HEK293 (cell line): Measurements from ENCODE around the gene CHMP4A.
A peak's percentile ranks its signal among the peaks of the same experiment; 100 is the strongest.

Source experiments
- CTCF ChIA-PET: fragments of 350-600 bp; formaldehyde crosslinking; extraction: SDS; loops from one replicate; lab custom pipeline; 2021; ENCODE audit warnings: antibody characterized with exemption; lab: Yijun Ruan, JAX
- POLR2A ChIA-PET: fragments of 300-600 bp; formaldehyde crosslinking; extraction: SDS; loops from one replicate; lab custom pipeline; 2020; ENCODE audit warnings: antibody characterized with exemption, inconsistent platforms; lab: Yijun Ruan, JAX
- H3K27ac ChIP-seq: fragments of 200-500 bp; sonication (Bioruptor generic); 2 replicates; pipeline ENCODE4 v1.5.1; 2014; ENCODE audit warnings: low read depth, low read length, control low read depth, inconsistent platforms; ENCODE audit errors: extremely low read depth
- H3K36me3 ChIP-seq, 2 experiments: fragments of 200-500 bp in 1 of 2; sonication (Bioruptor generic) in 1 of 2; 1 replicate in 1 of 2; 2 replicates in 1 of 2; pipeline ENCODE4 v1.5.1; 2014 to 2017; ENCODE audit warnings: inconsistent platforms in 2 of 2, low read length in 2 of 2; ENCODE audit not compliant: control insufficient read depth in 2 of 2, insufficient read depth in 1 of 2
- H3K4me1 ChIP-seq: fragments of 200-500 bp; sonication (Bioruptor generic); 2 replicates; pipeline ENCODE4 v1.5.1; 2014; ENCODE audit warnings: mild to moderate bottlenecking, low read length, inconsistent platforms; ENCODE audit not compliant: control insufficient read depth, insufficient read depth
- H3K4me3 ChIP-seq: 2 replicates; pipeline ENCODE4 v1.5.1; 2011; ENCODE audit warnings: low read depth, mild to moderate bottlenecking, control low read depth, low read length, moderate library complexity
- H3K9me3 ChIP-seq: fragments of 200-500 bp; sonication (Bioruptor generic); 2 replicates; pipeline ENCODE4 v1.5.1; 2014; ENCODE audit warnings: low read depth, low read length, inconsistent platforms; ENCODE audit not compliant: control insufficient read depth, insufficient read depth
- HIC1 ChIP-seq: fragments of 450-650 bp; formaldehyde crosslinking; IDR thresholded peaks from 2 replicates; pipeline ENCODE4 v1.5.1; 2016; ENCODE audit warnings: missing biosample characterization, missing genetic modification characterization
- MEIS1 ChIP-seq: sonication (generic); formaldehyde crosslinking; IDR thresholded peaks from 2 replicates; pipeline ENCODE4 v1.8.1; 2022; ENCODE audit warnings: missing genetic modification reagents, mild to moderate bottlenecking, borderline replicate concordance
- TSHZ1 ChIP-seq: fragments of 450-650 bp; formaldehyde crosslinking; IDR thresholded peaks from 2 replicates; pipeline ENCODE4 v1.5.1; 2016; ENCODE audit warnings: missing biosample characterization, missing genetic modification characterization, borderline replicate concordance
- ZBTB20 ChIP-seq: fragments of 450-650 bp; formaldehyde crosslinking; IDR thresholded peaks from 2 replicates; pipeline ENCODE4 v1.5.1; 2016; ENCODE audit warnings: missing biosample characterization, missing genetic modification characterization
- ZFP69B ChIP-seq: fragments of 450-650 bp; formaldehyde crosslinking; IDR thresholded peaks from 2 replicates; pipeline ENCODE4 v1.5.1; 2016; ENCODE audit warnings: missing biosample characterization, missing genetic modification characterization
- ZNF138 ChIP-seq: fragments of 450-650 bp; formaldehyde crosslinking; IDR thresholded peaks from 2 replicates; pipeline ENCODE4 v1.5.1; 2016; ENCODE audit warnings: missing biosample characterization, missing genetic modification characterization, borderline replicate concordance
- ZNF19 ChIP-seq: fragments of 450-650 bp; formaldehyde crosslinking; IDR thresholded peaks from 2 replicates; pipeline ENCODE4; 2016; ENCODE audit warnings: missing biosample characterization, missing genetic modification characterization, low read depth
- ZNF391 ChIP-seq: fragments of 450-650 bp; formaldehyde crosslinking; IDR thresholded peaks from 2 replicates; pipeline ENCODE4 v1.5.1; 2016; ENCODE audit warnings: low read depth, missing biosample characterization, missing genetic modification characterization, borderline replicate concordance
- ZNF426 ChIP-seq: fragments of 450-650 bp; formaldehyde crosslinking; IDR thresholded peaks from 2 replicates; pipeline ENCODE4 v1.5.1; 2017; ENCODE audit warnings: missing biosample characterization, missing genetic modification characterization, mild to moderate bottlenecking, inconsistent platforms, moderate library complexity

CHMP4A gene

GRCh38 chr14:24160850-24161804 lies 52.2 kb downstream of the CHMP4A start, which contains the start of gene IRF9 (continued):
- 0 out of 2 replicates have a peak, but pooled peaks have one; percentile 12 for TF ChIP-seq TSHZ1 (tag by site-specific recombination)
- TF ChIP-seq, all 188 proteins: peak for 50

- TF ChIP-seq ZNF19 (tag by site-specific recombination), result no peak
- H3K36me3 ChIP-seq, result peaks cover 25 to 75% of the 10 kb centered on the region in 2 experiments
- no peaks in the 10 kb centered on the region for H3K9me3 ChIP-seq
- CTCF ChIA-PET, result interaction anchor here (0.7 to 3.9 kb wide), 24 partner anchors 9 to 122 kb away, joined by 3 to 34 read pairs (median 5); partner anchors contain the start of genes DCAF11, EMC9, IPO4 and NRL
- POLR2A ChIA-PET, result interaction anchor here (0.8 to 3.8 kb wide), 16 partner anchors 8 to 103 kb away, joined by 3 to 44 read pairs (median 9); partner anchors contain the start of genes CHMP4A, DCAF11, EMC9 and IPO4
- peaks cover 5% of the 10 kb centered on the region for H3K4me1 ChIP-seq
- H3K4me3 ChIP-seq, result no peak overlapping the region
- H3K27ac ChIP-seq, result no peak overlapping the region
These were observed 52.8 kb downstream of the CHMP4A start for GRCh38 chr14:24160499-24160849.

- H3K4me1 ChIP-seq, result peaks cover 5% of the 10 kb centered on the region
- H3K27ac ChIP-seq, result no peak overlapping the region
- ChIA-PET CTCF (interaction anchor here (0.8 to 3.9 kb wide), 14 partner anchors 8 to 102 kb away, joined by 3 to 34 read pairs (median 7); partner anchors contain the start of genes DCAF11, EMC9, NRL and PSME2), POLR2A (interaction anchor here (1.1 to 3.8 kb wide), 10 partner anchors 13 to 102 kb away, joined by 3 to 44 read pairs (median 16); partner anchors contain the start of genes CHMP4A, DCAF11, EMC9 and IPO4)
- H3K9me3 ChIP-seq, result no peaks in the 10 kb centered on the region
- H3K4me3 ChIP-seq, result no peak overlapping the region
- peaks cover 30 to 75% of the 10 kb centered on the region in 2 experiments for H3K36me3 ChIP-seq
- TF ChIP-seq MEIS1, result no peak
- no peak for TF ChIP-seq ZNF138 (tag by site-specific recombination)
- TF ChIP-seq ZBTB20, result no peak
- no peak for TF ChIP-seq ZNF426 (tag by site-specific recombination)
- TF ChIP-seq ZNF391 (tag by site-specific recombination), result no peak
- TF ChIP-seq ZFP69B (tag by site-specific recombination), result no peak
- TF ChIP-seq HIC1 (tag by site-specific recombination), result peak; percentile 94
These were observed 53.4 kb downstream of the CHMP4A start for GRCh38 chr14:24159777-24160498.
